ENCODE results near the gene OBP2A. TPM values are rescaled to one million over a fixed set of nuclear protein-coding genes. Genes with fewer than 3 reads are reported as not detected.

Gene OBP2A
- total and polyA plus RNA-seq, 2 of the 8 experiments (the other 6 are each of a cell fraction or from before 2014, with no cell fraction given) = not detected

DNA sequence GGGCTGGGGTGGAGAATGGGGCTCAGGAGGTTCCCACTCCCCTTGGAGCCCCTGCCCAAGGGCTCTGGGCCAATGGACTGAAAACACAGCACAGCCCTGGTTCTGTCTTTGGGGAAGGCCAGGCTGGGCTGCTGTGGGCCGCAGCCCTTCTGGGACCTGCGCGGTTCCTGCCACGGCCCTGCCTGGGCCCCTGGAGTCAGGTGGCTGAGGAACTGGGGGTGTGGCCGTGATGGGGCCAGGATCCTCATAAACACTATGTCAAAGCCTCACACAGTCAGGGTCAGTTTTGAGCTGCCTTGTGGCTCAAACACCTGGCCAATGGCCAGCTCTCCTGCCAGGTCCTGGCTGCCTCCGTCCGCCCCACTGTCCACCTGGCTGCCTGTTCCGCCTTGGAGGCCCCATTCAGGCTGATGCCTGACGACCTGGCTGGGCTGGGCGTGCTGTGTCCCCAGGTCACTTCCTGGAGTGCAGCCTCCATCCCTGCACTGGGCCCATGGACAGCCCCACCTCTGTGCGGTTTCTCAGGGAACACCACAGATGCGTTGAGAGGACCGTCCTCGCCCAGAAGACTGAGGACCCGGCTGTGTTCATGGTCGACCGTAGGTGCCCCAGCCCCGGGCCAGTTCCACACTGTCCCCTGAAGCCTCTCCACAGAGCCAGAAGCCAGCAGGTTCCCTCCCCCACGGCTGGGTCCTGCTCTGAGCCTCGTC lies 43.1 kb downstream of the OBP2A start (continued):
- TF ChIP-seq, protein P1, sequence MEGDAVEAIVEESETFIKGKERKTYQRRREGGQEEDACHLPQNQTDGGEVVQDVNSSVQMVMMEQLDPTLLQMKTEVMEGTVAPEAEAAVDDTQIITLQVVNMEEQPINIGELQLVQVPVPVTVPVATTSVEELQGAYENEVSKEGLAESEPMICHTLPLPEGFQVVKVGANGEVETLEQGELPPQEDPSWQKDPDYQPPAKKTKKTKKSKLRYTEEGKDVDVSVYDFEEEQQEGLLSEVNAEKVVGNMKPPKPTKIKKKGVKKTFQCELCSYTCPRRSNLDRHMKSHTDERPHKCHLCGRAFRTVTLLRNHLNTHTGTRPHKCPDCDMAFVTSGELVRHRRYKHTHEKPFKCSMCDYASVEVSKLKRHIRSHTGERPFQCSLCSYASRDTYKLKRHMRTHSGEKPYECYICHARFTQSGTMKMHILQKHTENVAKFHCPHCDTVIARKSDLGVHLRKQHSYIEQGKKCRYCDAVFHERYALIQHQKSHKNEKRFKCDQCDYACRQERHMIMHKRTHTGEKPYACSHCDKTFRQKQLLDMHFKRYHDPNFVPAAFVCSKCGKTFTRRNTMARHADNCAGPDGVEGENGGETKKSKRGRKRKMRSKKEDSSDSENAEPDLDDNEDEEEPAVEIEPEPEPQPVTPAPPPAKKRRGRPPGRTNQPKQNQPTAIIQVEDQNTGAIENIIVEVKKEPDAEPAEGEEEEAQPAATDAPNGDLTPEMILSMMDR (IDR thresholded peaks at IDR 0.05; ENCODE audit: control extremely low read depth in 1 of 3, insufficient read depth in 1 of 3, low read depth in 1 of 3, low read length in 3 of 3) = no peak
- TF ChIP-seq, protein P2, sequence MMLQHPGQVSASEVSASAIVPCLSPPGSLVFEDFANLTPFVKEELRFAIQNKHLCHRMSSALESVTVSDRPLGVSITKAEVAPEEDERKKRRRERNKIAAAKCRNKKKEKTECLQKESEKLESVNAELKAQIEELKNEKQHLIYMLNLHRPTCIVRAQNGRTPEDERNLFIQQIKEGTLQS (IDR thresholded peaks at IDR 0.05; ENCODE audit: insufficient read depth, low read depth, low read length) = no peak
- TF ChIP-seq BCL11A (IDR thresholded peaks at IDR 0.05; ENCODE audit: low read depth in 2 of 2, low read length in 2 of 2) (no peak), TAF7 (optimal IDR thresholded peaks at IDR 0.05; ENCODE audit: borderline replicate concordance, low read depth, low read length) (no peak), RFX5 (IDR thresholded peaks at IDR 0.05; ENCODE audit: borderline replicate concordance, low read depth, low read length) (no peak), SRF (IDR thresholded peaks at IDR 0.05; ENCODE audit: low read depth, low read length) (no peak), TEAD4 (IDR thresholded peaks at IDR 0.05; ENCODE audit: low read depth, low read length) (no peak), KDM4A (IDR thresholded peaks at IDR 0.05; ENCODE audit: low read depth, low read length, severe bottlenecking) (no peak)

All from H1 (cell line).